Lower lobe of right lung (tissue), 2 donors: ENCODE measurements around the gene ESF1. TPM values are rescaled to one million over a fixed set of nuclear protein-coding genes. Genes with fewer than 3 reads are reported as not detected.

ENCODE experiments used
- ATAC-seq, 2 donors: fragments of 200-7000 bp; cut with Tn5 transposase; one replicate each; pipeline ENCODE4 v1.9.1; 2020 to 2022; ENCODE audit warnings: mild to moderate bottlenecking in 2 of 2, moderate library complexity in 2 of 2
- DNase-seq: peaks from one replicate; pipeline ENCODE4 v3.0.0-alpha.2; 2020
- H3K27ac ChIP-seq: fragments of 200-600 bp; one replicate; pipeline ENCODE4 v1.8.0; 2022
- H3K27me3 ChIP-seq: fragments of 200-600 bp; one replicate; pipeline ENCODE4 v1.8.0; 2022; ENCODE audit warnings: low read depth
- H3K36me3 ChIP-seq: fragments of 200-600 bp; one replicate; pipeline ENCODE4 v1.8.0; 2022; ENCODE audit warnings: mild to moderate bottlenecking
- H3K4me1 ChIP-seq: fragments of 200-600 bp; one replicate; pipeline ENCODE4 v1.8.0; 2022
- H3K4me3 ChIP-seq: fragments of 200-600 bp; one replicate; pipeline ENCODE4 v1.8.0; 2022; ENCODE audit warnings: mild to moderate bottlenecking
- H3K9me3 ChIP-seq: fragments of 200-600 bp; one replicate; pipeline ENCODE4 v1.8.0; 2022
- intact Hi-C: fragments of 100-400 bp; cut with DNase I; formaldehyde crosslinking; loops from one replicate; pipeline ENCODE4 v1.11.0; 2022
- total RNA-seq: library from RNA; stranded (reverse); fragmentation: NEBNext Ultra II Directional; extraction: Animal tissue kit (Norgen Biotek cat#: 25700); gene quantifications from one replicate; pipeline ENCODE4 v1.2.1, GENCODE V29; 2021
- TF ChIP-seq, protein P1 (sequence below): fragments of 200-600 bp; IDR thresholded peaks from one replicate; pipeline ENCODE4 v1.8.0; 2022; ENCODE audit warnings: antibody characterized with exemption, mild to moderate bottlenecking
- donor health status: DM: no; HTN: yes; CAD: no; lungs with severe emphysema.

ESF1 gene
- total RNA-seq, 1 donor from 2014 or later = 12.4 TPM

DNA sequence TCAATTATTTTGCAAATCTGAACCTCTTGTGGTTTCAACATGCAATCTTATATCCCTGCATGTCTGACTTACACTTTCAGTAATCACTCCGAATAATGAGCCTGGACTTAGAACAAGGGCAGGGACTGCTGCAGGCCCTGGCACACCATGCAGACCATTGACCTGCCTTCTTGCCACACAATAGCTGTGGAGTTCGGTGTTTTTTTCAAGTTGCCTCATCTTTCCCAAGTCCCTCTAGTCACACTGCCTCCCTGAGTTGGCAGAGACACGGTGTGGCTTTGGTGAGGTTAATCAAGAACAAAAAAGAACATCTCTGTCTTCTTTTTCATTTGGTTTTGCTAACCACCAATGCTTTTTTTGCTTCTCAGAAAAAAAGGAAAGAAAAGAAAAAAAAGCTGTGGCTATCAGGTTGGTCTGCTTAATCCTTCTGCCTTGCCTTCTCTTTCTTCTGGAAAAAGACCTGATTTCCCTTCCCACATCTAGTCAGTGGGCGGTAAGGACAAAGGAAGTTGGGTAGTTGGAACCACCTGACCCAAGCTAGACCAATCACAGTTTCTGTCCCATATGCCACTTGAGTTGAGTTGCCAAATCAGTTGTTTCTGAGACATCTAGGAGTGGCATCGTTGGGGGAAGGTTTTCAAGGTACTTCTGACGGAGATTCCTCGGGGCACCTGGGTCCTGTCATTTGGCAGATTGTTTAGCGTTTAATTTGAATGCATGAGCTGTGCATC is 90.1 kb downstream of the ESF1 start:
- H3K27me3 ChIP-seq = no peaks in the 10 kb centered on the region
- TF ChIP-seq, protein P1, sequence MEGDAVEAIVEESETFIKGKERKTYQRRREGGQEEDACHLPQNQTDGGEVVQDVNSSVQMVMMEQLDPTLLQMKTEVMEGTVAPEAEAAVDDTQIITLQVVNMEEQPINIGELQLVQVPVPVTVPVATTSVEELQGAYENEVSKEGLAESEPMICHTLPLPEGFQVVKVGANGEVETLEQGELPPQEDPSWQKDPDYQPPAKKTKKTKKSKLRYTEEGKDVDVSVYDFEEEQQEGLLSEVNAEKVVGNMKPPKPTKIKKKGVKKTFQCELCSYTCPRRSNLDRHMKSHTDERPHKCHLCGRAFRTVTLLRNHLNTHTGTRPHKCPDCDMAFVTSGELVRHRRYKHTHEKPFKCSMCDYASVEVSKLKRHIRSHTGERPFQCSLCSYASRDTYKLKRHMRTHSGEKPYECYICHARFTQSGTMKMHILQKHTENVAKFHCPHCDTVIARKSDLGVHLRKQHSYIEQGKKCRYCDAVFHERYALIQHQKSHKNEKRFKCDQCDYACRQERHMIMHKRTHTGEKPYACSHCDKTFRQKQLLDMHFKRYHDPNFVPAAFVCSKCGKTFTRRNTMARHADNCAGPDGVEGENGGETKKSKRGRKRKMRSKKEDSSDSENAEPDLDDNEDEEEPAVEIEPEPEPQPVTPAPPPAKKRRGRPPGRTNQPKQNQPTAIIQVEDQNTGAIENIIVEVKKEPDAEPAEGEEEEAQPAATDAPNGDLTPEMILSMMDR = no peak
- no peaks in the 10 kb centered on the region for H3K4me1 ChIP-seq
- no peaks in the 10 kb centered on the region for H3K36me3 ChIP-seq
- intact Hi-C loops = no loop called here
- H3K27ac ChIP-seq = no peak overlapping the region
- no peaks in the 10 kb centered on the region for H3K9me3 ChIP-seq
- DNase-seq (no peak), ATAC-seq (no peak)
- H3K4me3 ChIP-seq = no peak overlapping the region

DNA sequence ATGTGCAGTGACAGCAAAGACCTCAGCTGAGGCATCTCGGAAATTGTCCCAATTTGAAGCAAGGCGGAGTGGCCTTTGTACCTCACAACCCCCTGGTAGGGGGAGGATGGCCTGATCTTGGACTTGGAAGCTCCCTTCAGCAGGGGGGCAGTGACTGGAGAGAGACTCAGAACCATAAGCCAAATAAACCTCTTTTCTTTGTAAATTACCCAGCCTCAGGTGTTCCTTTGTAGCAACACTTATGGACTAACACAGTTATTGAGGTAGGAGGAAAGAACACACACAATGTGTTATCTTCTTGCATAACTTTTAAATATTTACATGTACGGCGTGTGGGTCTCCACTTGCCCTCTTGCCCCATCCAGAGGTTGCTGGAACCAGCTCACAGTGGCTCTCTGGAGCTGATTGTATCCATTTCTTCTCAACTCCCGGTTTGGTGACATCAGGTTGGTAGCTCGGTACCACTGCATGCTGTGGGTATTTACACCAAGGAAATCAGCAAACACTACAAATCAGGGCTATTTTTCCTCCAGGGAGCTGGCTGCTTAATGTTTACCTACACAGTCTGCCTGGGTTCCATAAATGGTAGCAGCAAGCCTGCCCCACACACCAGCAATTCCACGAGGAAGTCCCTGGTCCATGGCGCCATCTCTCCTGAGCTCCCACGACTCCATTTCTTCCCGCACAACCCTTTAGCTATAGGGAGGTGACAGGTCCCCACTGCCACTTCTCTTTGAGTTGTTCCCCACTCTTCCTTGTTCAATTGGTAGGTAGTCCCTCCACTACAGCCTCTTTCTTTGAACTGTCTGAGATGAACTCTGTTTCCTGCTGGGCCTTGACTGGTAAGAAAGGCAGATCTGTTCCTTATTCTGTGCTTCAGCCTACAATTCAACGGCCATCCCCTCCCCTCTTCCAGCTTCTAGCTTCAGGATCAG is 91.7 kb downstream of the ESF1 start:
- no peaks in the 10 kb centered on the region for H3K27me3 ChIP-seq
- H3K36me3 ChIP-seq = no peaks in the 10 kb centered on the region
- no peak overlapping the region for H3K4me3 ChIP-seq
- DNase-seq (no peak), ATAC-seq (no peak)
- H3K4me1 ChIP-seq = no peaks in the 10 kb centered on the region
- intact Hi-C loops = no loop called here
- H3K9me3 ChIP-seq = no peaks in the 10 kb centered on the region
- TF ChIP-seq, protein P1 = no peak
- no peak overlapping the region for H3K27ac ChIP-seq

DNA sequence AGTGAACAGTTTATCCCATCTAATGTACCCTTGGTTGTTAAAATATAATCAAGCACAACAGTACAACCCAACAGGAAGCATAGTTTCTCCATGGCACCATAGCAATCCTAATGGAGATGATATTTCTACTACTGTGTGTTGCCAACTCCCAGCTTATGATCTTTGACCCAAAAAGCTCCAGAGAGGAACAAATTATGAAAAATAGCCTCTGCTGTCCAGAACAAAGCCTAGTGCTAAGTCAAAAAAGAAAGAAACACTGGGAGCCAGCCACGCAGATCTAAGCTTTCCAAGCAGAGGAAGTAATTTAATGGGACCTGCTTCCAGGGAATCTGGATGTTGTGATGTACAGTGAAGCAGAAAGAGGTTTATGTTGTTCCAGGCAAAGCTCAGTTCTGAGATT is 93.8 kb downstream of the ESF1 start:
- Histone ChIP-seq H3K36me3 (no peaks in the 10 kb centered on the region), H3K4me1 (no peaks in the 10 kb centered on the region), H3K27me3 (no peaks in the 10 kb centered on the region), H3K4me3 (no peak overlapping the region), H3K9me3 (no peaks in the 10 kb centered on the region), H3K27ac (peak overlapping the region; percentile 32)
- no peak for DNase-seq
- intact Hi-C loops = no loop called here
- TF ChIP-seq, protein P1 = no peak
- peak in 1 of 2 donors; percentile 38 for ATAC-seq

DNA sequence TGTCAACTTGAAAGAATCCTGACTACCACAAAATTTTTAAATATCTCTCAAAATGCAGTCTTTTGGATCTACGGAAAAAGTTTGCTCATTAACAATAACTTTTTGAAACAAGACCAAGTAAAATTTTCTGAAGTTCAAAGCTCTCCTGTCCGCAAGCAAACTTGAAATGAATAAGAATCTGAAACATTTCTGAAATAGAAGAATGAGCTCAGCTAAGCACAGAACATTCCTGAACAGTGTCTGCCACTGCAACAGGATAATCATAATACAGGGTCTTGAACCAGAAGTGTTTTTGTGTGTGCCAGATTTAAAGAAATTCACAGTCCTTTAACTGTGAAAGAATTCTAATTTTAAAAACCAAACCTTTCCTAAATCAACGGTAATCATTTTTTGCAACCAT is 96.9 kb downstream of the ESF1 start:
- Histone ChIP-seq H3K4me3 (no peak overlapping the region), H3K27ac (no peak overlapping the region), H3K4me1 (no peaks in the 10 kb centered on the region), H3K27me3 (no peaks in the 10 kb centered on the region), H3K9me3 (no peaks in the 10 kb centered on the region), H3K36me3 (no peaks in the 10 kb centered on the region)
- intact Hi-C loops = no loop called here
- TF ChIP-seq, protein P1 = no peak
- DNase-seq (no peak), ATAC-seq (no peak)

DNA sequence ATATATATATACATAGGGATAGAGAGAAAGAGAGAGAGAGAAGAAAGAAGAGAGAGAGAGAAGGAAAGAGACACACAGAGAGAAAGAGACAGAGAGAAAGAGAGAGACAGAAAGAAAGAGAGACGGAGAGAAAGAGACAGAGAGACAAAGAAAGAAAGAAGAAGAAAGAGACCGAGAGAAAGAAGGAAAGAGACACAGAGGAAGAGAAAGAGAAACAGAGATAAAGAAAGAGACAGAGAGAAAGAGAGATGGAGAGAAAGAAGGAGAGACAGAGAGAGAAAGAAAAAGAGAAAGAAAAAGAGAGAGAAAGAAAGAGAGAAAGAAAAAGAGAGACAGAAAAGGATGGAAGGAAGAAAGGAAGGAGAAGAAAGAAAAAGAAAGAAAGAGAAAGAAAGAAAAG is 99.1 kb downstream of the ESF1 start:
- TF ChIP-seq, protein P1 = no peak
- Histone ChIP-seq H3K27me3 (no peaks in the 10 kb centered on the region), H3K4me3 (no peak overlapping the region), H3K27ac (no peak overlapping the region), H3K4me1 (no peaks in the 10 kb centered on the region), H3K36me3 (no peaks in the 10 kb centered on the region), H3K9me3 (no peaks in the 10 kb centered on the region)
- intact Hi-C loops = no loop called here
- ATAC-seq (no peak), DNase-seq (no peak)
